Measurements from ENCODE around the gene CTNNA1.

CTNNA1 gene

DNA sequence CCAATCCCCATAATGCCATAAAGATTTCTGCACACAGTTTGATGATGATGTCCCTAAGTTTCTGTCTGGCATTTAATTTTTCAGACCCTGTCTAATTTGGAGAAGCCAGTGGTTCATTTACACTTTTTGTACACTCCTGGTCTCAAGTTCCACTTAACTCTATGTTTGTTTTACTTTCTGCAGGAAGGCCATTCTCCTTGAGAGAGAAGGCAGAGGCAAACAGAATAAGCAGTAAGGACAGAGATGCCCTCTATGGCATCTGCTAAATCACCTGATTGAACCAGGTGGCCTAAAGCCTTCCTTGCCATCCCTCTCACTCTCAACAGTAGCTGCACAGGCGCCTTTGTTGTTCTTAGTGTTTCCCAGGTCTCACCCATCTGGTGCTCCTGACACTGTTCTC, 208.0 kb downstream of the CTNNA1 start:
- DNase-seq (ENCODE audit: low read depth, low spot score) = no peak
- no peak overlapping the region for H3K4me3 ChIP-seq (ENCODE audit: low read depth, low read length)
- in situ Hi-C loops (cut with HindIII; ENCODE audit: low sequenced_read_pairs) = no loop called here
- TF ChIP-seq, protein P1, sequence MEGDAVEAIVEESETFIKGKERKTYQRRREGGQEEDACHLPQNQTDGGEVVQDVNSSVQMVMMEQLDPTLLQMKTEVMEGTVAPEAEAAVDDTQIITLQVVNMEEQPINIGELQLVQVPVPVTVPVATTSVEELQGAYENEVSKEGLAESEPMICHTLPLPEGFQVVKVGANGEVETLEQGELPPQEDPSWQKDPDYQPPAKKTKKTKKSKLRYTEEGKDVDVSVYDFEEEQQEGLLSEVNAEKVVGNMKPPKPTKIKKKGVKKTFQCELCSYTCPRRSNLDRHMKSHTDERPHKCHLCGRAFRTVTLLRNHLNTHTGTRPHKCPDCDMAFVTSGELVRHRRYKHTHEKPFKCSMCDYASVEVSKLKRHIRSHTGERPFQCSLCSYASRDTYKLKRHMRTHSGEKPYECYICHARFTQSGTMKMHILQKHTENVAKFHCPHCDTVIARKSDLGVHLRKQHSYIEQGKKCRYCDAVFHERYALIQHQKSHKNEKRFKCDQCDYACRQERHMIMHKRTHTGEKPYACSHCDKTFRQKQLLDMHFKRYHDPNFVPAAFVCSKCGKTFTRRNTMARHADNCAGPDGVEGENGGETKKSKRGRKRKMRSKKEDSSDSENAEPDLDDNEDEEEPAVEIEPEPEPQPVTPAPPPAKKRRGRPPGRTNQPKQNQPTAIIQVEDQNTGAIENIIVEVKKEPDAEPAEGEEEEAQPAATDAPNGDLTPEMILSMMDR (IDR thresholded peaks at IDR 0.05; ENCODE audit: low read depth, low read length) = no peak

DNA sequence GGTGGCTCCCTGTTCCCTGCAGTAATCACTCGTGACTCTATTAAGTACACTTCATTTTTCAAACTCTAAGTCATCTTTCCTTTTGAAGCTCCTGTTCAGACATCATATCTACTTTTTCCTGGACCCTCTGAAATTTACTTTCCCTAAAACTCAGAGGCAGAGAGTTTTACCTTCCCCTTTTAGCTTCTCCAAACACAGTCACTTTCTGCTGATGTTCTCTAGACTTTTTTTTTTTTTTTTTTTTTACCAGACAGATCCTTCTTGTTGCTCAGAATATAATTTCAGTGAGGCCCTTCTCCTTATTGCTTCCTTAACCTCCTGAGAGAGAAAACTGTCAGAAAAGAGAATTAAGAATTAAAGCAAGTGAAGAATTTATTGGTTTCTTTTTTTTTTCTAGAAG, 208.5 kb downstream of the CTNNA1 start:
- no peak overlapping the region for H3K4me3 ChIP-seq (ENCODE audit: low read depth, low read length)
- in situ Hi-C loops (cut with HindIII; ENCODE audit: low sequenced_read_pairs) = no loop called here
- TF ChIP-seq, protein P1 (IDR thresholded peaks at IDR 0.05; ENCODE audit: low read depth, low read length) = no peak
- DNase-seq (ENCODE audit: low read depth, low spot score) = no peak

DNA sequence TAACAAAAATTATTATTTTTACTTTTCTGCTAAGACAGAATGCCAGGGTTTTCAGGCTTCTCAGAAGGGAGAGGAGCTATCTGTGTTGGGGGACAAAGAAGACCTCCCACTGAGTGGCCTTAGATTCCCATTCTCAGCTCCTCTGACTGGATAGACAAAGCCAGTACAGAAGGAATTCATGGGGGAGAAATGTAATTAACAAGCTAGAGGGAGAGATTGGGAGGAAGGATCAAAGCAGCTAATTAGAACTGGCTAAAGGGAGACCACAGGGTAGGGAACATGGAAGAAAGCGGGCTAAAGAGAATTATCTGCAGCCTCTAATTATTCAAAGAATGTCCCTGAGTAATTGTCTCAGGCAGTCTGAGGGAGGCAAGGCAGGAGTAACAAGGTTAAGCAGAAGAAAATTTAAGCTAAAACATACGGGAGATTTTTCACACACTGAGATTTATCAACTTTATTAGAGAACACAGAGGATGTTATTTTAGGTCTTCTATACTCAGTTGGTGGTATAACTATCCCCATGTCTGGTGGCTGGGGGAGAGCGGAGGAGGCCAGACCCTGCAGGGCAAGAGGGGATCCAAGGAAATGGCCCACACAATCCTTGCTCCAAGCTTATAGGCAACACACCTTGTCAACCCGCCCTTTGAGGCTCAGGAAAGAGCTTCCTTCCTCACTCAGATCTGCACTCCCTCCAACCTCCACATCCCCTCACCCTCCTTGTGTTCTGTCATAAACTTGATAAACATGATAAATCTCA, 209.6 kb downstream of the CTNNA1 start:
- H3K4me3 ChIP-seq (ENCODE audit: low read depth, low read length) = no peak overlapping the region
- TF ChIP-seq, protein P1 (IDR thresholded peaks at IDR 0.05; ENCODE audit: low read depth, low read length) = no peak
- in situ Hi-C loops (cut with HindIII; ENCODE audit: low sequenced_read_pairs) = no loop called here
- no peak for DNase-seq (ENCODE audit: low read depth, low spot score)

GRCh38 chr5:138963763-138964371, 210.6 kb downstream of the CTNNA1 start:
- in situ Hi-C loops (cut with HindIII; ENCODE audit: low sequenced_read_pairs) = no loop called here
- no peak overlapping the region for H3K4me3 ChIP-seq (ENCODE audit: low read depth, low read length)
- DNase-seq (ENCODE audit: low read depth, low spot score) = no peak
- TF ChIP-seq, protein P1 (IDR thresholded peaks at IDR 0.05; ENCODE audit: low read depth, low read length) = no peak

DNA sequence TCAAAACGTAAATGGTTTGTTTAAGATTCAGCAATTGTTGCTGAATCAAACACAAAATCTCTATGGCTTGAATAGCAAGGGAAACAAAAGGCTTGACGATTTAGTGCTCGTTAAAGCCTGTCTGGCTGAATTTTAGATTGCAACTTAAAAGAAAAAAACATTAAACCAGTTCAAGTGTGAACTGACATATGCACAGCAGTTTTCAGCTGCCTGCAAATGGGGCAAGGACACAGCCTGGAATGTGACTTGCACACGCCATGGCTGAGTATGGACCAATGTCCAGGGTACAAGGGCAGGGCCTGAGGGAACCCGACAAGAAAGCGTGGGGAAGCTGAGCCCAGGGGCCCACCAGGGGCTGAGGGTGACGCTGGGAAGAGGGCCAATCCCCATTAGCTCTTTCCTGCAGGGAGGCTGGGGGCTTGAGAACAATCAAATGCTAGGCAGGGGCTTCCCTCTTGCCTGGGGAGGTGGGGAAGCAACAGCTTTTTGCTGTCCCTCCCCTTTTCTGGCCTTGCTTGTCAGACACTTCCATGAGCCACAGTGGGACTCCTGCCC, 211.5 kb downstream of the CTNNA1 start:
- no peak for DNase-seq (ENCODE audit: low read depth, low spot score)
- H3K4me3 ChIP-seq (ENCODE audit: low read depth, low read length) = no peak overlapping the region
- TF ChIP-seq, protein P1 (IDR thresholded peaks at IDR 0.05; ENCODE audit: low read depth, low read length) = no peak
- in situ Hi-C loops (cut with HindIII; ENCODE audit: low sequenced_read_pairs) = no loop called here

- TF ChIP-seq, protein P1 (IDR thresholded peaks at IDR 0.05; ENCODE audit: low read depth, low read length) = no peak
- in situ Hi-C loops (cut with HindIII; ENCODE audit: low sequenced_read_pairs) = no loop called here
Observed at GRCh38 chr5:138965626-138966025, 212.4 kb downstream of the CTNNA1 start.

More at GRCh38 chr5:138965626-138966025, 212.4 kb downstream of the CTNNA1 start:
- no peak for DNase-seq (ENCODE audit: low read depth, low spot score)
- H3K4me3 ChIP-seq (ENCODE audit: low read depth, low read length) = no peak overlapping the region
